C1 segment of cervical spinal cord (tissue), 14 donors: ENCODE measurements around the gene GPR148.

Source experiments
- DNase-seq, 14 donors: peaks; one replicate each; lab custom pipeline; 2025; lab: John Stamatoyannopoulos, UW

The GPR148 gene

DNA sequence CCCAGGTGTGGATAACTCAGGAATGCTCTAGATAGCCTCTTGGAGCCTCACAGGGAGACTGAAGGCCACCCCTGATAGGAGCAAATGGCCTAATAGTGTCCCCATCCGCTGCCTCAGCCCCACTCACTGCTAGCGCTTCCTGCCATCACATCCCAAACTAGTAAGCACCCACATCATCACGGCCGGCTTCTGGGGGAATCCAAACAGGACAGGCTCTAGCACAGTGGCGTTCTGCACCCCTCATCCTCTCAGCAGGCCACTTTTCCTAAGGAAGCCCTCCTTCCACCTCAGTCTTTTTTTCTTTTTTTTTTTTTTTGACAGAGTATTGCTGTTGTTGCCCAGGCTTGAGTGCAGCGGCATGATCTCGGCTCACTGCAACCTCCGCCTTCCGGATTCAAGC is 20.2 kb downstream of the GPR148 start:
- no peak for DNase-seq

DNA sequence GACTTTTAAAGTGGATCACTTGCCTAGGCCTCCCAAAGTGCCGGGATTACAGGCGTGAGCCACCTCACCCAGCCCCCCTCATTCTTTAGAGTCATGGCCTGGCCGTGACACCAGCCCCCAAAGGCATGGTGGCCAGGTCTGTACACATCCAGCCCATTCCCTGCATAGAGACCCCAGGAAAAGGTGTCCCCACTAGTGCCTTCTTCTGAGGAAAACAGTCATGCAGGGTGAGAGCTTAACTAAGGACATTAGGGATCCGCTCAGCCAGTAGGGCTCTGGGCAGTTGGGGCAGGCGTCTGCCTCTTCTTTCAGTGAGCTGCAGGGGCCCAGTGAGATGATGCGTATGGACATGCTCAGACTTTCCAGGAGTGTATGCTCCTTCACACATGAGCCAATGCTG is 20.8 kb downstream of the GPR148 start:
- no peak for DNase-seq

DNA sequence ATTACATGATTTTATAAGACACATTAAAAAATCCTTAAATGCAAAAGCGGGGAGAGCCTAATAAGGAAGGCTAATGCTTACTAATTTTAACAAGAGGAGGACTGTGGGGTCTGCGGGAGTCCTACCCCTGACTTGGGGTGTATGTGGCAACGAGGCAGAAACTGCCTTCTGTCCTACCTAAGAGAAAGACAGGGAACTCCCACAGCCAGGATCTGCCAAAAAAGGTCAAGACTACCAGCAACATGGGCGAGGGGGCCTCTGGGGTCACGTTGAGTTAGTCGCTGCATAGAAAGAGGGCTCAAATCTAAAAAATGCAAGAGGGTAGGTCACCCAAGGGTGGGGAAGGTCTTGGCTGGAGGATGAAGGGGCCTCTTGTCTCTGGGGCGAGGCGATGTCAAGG is 25.9 kb downstream of the GPR148 start:
- DNase-seq: peak in 1 of 14 donors; percentile 48

DNA sequence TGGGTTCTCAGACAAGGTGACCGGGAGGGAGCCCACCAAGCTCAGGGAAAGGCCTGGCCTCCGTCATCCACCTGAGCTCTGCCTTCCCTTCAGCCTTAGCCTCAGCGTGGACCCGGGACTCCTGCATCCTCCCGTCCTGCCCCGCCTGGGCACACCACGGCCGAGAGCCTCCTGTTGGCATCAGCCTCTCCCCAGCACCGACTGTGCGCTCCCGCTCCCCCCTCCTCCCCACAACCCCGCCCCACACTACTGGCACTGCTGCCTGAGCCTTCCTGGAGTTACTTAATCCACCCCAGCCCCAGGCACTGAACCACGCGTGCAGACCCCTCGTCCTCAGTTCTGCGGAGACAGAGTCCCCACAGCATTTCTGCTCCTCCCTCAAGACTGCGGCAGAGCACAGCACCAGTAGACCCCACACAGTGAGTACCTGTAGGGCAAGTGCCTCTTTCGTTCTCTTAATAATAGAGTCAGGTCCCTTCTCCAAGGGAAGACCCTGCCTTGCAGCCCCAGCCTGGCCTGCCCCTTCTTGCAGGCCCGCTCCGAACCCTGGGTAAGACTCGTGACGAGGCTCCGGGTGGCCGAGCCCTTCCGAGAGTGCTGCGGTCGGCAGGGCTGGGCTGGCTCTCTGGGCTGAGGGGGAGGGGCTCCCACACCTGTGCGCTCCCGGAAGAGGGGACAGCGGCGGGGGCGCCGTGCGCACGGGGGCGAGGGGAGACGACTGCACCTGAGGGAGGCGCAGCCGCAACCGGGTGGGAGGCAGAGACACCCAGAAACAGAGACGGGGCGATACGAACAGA is 26.6 kb downstream of the GPR148 start, which contains the start of gene AMER3:
Gene AMER3 (plus strand): TSS at position 285 of the 797 bp plus-strand sequence. CDS start 6,533 bp downstream, outside the sequence.
- peak in 1 of 14 donors; percentile 86 for DNase-seq

DNA sequence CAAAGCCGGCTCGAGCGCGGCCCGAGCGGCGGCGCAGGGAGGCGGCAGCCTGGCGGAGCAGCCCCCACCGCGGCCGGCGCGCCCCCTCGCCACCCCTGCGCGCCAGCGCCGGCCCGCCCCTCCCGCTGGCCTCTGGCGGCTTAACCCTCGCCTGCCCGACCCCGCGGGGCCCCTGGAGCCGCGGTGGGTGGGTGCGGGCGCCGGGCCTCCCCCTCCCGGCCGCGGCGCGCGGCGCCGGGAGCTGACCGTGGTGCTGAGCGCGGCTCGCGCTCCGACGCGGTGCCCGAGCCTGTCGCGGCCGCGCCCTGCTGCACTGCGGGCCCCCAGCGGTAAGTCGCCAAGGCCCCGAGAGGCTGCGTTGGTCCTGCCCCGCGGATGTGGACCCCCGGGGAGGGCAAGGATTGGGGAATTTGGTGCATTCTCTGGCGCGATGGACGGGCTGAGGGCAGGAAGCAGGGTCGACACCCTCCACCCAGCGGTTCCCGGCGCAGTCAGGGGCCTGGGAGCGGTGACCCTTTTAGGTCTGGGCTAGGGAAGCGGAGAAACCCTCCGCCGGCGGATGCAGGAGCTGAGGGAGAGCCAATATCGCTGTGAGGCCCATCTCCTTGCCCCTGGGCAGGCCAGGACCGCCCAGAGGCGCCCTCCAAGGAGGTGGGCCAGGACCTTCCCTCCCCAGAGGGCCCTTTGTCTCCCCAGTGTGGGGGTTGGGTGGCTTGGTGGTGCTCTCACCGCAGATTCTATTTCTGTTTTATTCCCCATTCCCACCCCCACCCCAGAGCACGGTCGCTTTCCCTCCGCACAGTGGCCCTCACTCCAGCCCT is 27.4 kb downstream of the GPR148 start:
- peak in 2 of 14 donors; percentile 9 to 57 for DNase-seq

DNA sequence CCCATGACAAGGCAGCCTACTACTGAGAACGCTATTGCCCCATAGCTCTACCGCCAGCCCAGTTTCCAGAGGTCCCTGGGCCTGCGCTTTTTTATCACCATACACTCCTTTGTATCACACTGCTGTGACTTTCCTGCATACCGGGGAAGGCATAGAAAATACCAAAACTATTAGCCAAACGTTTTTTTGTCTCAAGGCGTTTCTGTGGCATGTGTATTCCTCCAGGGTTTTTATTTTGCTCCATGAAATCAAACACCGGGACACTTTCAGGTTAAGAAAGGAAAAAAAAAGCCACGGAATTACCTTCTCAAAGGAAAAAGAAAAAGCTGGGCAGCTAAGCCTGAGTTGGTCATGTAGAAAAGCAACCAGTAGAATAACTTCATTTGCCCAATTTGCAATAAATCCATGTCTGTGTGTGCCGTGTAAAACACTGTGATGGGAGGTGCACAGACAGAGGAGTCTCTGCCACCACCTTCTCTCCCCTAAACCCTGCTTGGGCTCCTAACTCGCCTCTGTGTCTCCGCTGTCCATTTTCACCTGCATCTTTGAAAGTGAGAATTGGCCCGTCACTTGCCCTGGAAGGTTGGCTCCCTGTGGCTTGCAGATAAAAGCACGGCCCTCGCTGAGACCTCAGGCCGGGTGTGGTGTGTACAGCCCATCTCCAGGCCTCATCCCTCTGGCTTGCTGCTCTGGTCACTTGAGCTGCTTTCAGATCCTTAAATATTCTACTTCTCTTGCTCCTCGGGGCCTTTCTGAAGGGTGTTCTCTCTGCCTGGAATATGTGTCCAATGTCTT is 28.2 kb downstream of the GPR148 start:
- DNase-seq: peak in 1 of 14 donors; percentile 42

DNA sequence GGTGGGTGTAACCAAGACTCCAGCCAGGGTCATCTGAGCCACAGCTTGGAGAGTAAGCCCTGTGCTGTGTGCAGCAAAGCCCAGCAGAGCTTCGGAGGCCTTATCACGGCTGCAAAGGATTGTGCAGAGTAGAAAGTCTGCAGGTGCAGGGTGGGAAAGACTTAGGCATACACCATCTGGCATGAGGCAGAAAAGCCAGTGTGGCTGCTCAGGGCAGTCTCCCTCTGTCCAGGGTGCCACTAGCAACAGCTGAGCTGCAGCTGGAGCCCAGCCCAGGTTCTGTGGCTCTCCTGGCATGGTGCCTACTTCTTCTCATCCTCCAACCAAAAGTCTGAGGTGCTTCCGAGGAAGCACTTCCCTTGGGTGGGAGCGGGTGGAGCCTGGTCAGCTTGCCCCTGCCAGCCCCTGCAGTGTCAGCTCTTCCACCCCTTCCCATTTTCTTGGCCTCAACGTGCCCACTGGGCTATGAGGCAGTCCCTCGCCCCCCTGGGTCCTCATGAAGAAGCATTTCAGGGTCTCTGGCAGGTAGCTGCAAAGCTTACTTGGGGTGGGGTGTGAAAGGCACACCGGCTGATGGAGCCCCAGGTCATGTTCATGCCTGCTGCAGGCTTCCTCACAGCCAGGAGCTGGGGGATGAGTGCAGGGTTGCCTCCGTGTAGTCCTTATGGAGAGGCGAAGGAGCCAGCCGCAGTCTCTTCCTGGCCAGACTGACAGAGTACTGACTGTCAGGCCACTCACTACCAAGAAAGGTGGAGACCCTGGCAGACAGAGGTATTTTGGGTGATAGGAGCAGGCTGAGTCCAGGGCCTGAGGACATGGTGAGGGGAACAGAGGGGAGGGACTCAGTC is 31.3 kb downstream of the GPR148 start:
- peak in 1 of 14 donors; percentile 79 for DNase-seq

DNA sequence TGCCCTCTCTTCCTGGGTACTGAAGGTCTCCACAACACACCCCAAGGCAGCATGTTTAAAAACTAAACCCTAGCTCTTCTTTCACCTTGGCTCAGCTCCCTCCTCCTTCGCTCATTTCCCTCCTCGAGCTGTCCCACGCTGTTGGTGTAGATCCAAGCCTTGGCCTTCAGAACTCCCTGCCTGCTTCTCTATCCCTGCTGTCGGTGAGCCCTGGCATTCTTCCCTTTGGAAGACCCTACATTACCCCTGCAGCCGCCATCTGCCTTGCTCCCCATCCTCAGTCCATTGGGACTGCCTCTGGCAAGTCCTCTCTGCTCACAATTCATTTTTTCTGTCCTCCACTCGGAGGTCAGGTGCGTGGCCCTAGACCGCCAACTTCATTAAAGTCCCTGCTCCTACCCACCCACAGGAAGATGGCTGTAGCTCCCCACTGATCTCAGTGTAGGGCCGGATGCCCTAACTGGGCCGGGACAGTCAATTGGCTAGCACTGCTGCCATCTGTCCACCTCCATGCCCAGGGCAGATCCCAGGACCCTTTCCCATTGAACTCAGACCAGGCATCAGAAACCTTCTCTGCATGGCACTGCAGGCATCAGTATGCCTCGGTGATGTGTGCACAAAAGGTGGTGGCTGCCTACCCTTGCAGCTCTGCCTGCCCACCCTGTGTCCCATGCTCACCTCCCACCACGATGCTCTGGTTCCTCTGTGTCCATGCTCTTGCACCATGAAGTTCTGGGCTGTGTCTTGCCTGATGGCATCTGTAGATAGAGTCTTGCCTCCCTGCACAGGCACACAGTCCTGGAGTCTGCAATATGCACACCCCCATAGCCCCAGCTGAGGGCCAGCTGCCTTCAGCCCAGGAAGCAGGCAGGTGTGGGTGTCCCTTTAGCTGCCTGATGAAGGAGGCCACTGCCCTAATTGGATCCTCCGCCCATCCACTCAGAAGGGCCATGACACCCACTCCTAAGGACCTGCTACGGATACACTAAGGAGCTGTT is 32.2 kb downstream of the GPR148 start:
- peak in 1 of 14 donors; percentile 93 for DNase-seq

DNA sequence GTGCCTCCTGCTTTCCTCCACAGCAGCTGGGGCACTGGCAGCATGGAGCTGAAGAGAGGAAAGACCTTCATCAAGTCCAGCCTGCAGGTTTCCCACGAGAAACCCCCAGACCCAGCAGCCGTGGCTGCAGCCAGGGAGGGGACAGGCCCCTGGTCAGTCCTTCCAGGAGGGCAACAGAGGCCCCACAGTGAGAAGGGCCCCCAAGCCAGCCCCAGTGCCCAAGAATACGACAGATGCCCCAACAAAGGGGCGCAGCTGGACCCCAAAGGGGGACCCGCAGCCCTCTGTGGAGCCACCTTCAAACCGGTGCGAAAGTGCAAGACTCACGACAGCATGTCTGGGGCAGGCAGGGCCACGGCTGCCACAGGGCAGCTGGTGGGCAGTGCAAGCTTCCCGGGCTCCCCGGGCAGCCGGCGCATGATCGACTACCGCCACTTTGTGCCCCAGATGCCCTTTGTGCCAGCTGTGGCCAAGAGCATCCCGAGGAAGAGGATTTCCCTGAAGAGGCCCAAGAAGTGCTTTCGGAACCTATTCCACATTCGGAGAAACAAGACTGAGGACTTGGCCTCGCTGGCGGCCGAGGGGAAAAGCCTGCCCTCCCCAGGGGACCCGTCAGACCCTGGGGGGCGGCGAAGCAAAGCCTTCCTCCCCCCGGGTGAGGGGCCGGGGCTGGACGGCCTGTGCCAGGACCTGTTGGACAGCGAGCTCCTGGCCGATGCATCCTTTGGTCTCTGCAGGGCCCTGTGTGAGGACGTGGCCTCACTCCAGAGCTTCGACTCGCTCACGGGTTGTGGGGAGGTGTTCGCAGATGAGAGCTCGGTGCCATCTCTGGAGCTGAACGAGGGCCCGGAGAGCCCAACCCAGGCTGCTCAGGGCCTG is 33.4 kb downstream of the GPR148 start:
- DNase-seq: peak in 1 of 14 donors; percentile 45

DNA sequence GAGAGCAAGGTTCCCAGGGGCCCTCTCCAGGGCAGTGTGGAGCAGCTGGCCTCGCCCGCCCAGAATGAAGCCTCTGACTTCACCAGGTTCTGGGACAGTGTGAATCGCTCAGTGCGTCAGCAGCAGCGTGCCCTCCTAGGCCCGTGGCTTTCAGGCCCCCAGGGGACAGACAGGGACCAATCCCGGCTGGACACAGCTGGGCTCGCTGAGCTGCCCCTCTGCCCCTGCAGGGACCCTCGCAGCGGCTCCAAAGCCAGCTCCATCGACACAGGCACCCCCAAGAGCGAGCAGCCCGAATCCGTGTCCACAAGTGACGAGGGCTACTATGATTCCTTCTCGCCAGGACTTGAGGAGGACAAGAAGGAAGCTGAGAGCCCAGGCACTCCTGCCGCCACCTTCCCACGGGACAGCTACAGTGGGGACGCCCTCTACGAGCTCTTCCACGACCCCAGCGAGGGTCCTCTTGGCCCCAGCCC is 34.1 kb downstream of the GPR148 start:
- no peak for DNase-seq

DNA sequence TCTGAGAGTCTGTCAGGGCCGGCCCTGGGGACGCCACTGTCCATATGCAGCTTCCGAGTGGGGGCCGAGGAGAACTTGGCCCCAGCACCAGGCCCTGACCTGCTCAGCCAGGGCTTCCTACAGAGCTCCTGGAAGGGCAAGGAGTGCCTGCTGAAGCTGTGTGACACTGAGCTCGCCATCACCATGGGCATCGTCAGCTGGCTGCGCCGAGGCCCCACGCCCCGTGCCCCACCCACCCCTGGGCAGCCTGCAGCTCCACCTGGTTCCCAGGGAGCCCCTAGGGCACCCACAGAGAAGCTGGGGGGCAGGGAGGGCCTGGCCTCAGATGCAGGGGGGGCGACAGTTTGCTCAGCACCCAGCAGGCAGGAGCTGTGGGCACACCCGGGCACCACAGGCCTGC is 34.5 kb downstream of the GPR148 start:
- no peak for DNase-seq

DNA sequence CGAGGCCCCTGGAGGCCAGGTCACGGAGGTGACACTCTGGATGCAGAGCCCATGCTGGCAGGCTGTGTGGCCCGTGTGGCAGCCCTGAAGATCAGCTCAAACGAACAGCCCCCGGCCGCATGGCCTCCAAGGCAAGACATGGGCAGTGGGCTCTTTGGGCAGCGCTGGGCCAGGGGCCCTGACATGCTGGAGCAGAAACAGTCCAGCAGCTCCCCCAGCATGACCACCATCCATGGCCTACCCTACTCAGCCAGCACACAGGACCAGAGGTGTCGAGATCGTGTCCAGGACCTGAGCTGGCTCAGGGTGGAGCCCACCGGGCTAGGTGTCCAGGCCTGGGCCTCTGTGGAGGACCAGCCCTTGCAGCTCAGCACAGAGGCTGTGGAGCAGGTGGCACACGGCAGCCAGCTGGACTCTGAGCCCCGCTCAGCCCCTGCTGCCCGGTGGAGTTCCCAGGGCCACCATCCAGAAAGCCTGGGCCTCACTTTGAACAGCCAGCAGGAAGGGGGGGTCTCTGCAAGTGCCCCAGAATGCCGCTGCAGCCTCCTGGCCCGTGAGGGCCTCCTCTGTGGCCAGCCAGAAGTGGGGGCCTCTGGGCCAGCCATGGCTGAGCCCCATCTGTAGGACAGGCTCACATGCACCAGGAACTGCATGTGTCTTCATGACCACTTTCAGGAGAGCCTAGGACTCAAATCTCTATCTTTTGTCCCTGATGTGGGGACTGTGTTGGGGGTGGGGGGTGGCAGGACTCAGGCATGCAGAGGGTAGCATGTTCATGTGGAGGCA is 35.4 kb downstream of the GPR148 start:
- DNase-seq: peak in 1 of 14 donors; percentile 11

DNA sequence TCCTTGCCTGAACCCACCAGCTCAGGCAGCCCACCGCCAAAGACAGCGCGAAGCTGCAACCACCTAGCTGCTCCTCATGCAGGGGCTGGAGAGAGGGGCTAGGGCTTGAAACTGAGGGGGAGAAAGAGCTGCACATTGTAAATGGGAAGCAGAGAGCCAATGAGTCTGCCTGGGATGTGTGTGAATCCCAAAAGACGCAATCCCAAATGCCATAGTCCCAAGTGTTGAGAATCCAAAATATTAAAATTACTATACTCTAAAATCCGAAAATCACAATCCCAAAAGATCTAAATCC is 35.9 kb downstream of the GPR148 start:
- no peak for DNase-seq

DNA sequence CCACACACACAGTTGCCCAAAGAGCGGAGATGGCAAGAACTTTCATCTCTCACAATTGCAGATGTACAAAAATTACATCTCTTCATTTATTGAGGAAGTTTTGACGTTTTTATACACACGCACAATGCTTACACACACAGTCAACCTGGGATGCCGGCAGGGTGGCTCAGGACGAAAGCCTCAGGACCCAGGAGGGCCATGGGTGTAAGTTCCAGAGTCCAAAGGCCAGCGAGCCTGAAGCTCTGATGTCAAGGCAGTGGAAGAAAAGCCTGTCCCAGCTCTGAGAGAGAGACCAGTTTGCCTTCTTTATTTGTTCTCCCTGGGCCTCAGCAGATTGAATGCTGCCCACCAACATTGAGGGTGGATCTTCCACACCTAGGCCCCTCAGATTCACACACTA is 36.6 kb downstream of the GPR148 start:
- DNase-seq: no peak

DNA sequence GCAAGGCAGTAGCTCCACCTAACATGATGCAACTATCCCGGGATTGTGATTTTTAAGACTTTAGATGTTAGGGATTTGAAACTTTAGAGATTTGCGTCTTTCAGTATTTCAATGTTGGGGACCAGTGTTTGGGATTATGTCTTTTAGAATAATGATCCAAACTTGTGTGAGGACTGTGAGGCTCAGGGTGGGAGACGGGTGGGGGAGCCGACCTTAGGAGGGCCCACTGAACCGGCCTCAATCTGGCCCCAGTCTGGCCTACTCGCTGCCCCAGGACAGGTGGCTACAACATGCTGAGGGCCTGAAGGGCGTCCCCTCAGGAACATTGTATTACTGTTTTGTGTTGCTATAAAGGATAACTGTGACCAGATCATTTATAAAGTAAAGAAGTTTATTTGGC is 37.2 kb downstream of the GPR148 start:
- no peak for DNase-seq

DNA sequence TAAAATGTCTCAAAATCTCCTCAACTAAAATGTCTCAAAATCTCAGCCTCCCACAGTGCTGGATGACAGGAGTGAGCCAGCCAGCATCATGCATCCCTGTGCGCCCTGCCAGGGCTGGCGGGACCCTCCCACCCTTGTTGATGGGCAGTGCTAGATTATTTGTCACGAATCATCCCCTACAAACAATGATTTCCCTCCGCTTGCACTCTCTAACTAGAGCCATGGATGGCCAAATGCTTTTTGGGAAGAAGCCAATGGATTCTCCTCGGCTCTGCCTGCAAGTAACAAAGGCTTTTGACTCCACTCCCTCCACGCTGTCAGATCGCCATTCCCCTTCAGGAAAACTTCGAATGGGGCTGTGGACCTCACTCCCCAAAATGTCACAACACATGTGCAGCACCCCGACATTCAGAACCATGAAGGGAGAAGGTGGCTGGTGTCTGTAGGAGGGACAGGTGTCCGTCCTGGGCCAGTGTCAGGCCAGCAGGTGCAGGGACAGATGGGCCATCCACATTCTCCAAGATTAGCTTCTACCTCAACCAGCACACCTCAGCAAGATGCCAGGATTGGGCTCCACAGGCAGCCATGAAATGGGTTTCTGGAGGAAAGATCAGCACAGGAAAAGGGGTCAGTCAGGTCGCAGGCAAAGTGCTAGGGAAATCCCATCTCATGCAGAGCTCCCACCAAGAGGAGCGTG is 38.0 kb downstream of the GPR148 start:
- DNase-seq: peak in 1 of 14 donors; percentile 97

DNA sequence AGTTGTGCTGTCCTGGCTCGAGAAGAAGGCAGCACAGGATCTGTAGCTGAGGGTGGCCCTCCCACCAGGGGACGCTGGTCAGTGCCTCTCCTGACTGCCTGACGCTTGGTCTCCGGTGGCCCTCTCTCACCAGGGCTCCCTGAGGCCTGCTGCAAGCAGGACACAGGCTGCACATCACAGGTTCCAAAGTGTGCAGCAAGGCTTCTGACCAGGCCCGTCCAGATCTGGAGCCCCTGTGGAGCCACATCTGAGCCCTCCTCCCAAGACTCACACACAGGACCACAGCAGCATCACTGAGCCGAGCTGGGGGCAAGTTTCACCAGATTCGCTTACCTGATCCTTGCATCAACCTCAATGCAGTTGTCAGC is 38.5 kb downstream of the GPR148 start:
- DNase-seq: no peak
